COLO668 (cell line): ENCODE results near the gene GPRIN1.
A peak's percentile ranks its signal among the peaks of the same experiment; 100 is the strongest.

Experiments
- DNase-seq: peaks from one replicate; lab custom pipeline; 2025; ENCODE audit not compliant: unreplicated experiment; lab: John Stamatoyannopoulos, UW

The GPRIN1 gene

GRCh38 chr5:176643491-176644219, 33.7 kb upstream of the GPRIN1 start:
- no peak for DNase-seq

GRCh38 chr5:176642675-176643490, 32.9 kb upstream of the GPRIN1 start:
- DNase-seq, result no peak

GRCh38 chr5:176640616-176641015, 30.7 kb upstream of the GPRIN1 start:
- no peak for DNase-seq

- no peak for DNase-seq
These were observed 30.0 kb upstream of the GPRIN1 start for GRCh38 chr5:176639981-176640380.

GRCh38 chr5:176639208-176639607, 29.3 kb upstream of the GPRIN1 start:
- no peak for DNase-seq

GRCh38 chr5:176638437-176638836, 28.5 kb upstream of the GPRIN1 start:
- DNase-seq, result no peak

- DNase-seq, result no peak
These were observed 27.6 kb upstream of the GPRIN1 start for GRCh38 chr5:176637556-176637955.

GRCh38 chr5:176636426-176636825, 26.5 kb upstream of the GPRIN1 start:
- no peak for DNase-seq

- no peak for DNase-seq
These were observed 23.6 kb upstream of the GPRIN1 start for GRCh38 chr5:176633598-176633997.

GRCh38 chr5:176632745-176633144, 22.8 kb upstream of the GPRIN1 start:
- DNase-seq, result peak; percentile 30

GRCh38 chr5:176631383-176632200, 21.6 kb upstream of the GPRIN1 start:
- DNase-seq, result no peak

GRCh38 chr5:176630681-176631222, 20.8 kb upstream of the GPRIN1 start:
- DNase-seq, result no peak

GRCh38 chr5:176629853-176630680, 20.1 kb upstream of the GPRIN1 start, which contains the start of the genes EIF4E1B and SNCB:
Gene EIF4E1B (plus strand): TSS chr5:176630675. CDS start chr5:176642788, 12,113 bp downstream.
Gene SNCB (minus strand): TSS chr5:176630534. CDS start chr5:176629654, 880 bp downstream.
- peak; percentile 64 for DNase-seq

- no peak for DNase-seq
These were observed 19.4 kb upstream of the GPRIN1 start for GRCh38 chr5:176629317-176629852.

- peak; percentile 2 for DNase-seq
These were observed 18.7 kb upstream of the GPRIN1 start for GRCh38 chr5:176628406-176629228.

GRCh38 chr5:176627582-176627981, 17.6 kb upstream of the GPRIN1 start:
- no peak for DNase-seq

GRCh38 chr5:176626876-176627236, 16.9 kb upstream of the GPRIN1 start:
- no peak for DNase-seq

- no peak for DNase-seq
These were observed 16.3 kb upstream of the GPRIN1 start for GRCh38 chr5:176625966-176626875.
